Measurements from ENCODE around the gene FTHL17.

Gene FTHL17

GRCh38 chrX:31071725-31072124 is at the start of gene FTHL17:
Gene FTHL17 (minus strand): TSS chrX:31072041. CDS start chrX:31071953, 88 bp downstream.
- DNase-seq: no peak

DNA sequence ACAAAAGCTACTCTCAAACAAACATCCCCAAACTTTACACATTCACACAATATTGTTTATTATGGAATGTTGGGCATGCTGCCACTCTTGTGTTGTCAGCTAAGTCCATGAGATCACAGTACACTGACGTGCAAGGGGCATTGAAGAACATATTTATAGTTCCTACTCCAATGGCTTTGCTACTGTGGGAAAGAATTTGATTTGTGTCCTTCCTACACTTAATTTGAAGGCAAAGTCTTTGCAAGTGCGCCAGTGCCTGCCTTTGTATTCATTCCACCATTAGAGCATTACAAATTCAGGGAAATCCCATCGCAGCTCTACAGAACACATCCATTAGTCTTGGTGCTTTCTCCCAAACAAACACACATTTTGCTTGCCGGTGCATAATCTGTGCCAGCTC is 45.4 kb upstream of the FTHL17 start:
- DNase-seq: no peak

DNA sequence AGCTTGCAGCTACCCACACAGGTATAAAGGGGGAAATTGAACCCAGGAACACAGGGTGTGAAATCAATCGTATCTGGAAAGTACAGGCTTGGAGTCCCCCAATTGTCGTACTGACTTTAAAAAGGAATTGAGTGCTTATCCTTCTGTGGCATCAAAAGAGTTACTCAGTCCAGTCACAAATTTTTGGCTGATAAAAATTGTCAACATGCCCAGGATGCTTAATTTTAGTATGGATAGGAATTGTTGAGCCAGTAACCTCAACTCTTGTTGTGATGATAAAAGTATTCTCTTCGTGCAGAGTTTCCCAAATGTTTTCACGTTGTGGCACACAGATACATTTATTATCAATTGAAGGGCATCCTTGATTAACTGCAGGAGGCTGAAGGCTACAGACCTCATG is 43.6 kb upstream of the FTHL17 start:
- no peak for DNase-seq

DNA sequence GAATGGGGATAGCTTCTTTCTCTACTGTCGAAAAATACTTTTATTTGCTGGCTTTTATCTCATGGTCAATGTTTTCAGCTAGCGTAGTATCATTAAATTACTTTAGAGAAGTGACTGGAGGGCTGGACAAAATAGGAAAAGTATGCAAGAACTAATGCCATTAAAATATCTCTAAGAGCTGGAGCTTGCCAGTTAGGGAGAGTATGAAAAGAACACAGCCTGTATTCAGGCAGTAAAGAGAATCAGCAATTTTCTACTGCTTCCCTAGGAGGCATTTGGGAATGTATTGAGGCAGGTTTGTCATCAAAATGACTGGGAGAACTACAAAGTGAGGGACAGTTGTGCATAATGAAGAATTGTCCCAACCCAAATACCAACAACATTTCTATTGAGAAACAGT is 43.0 kb upstream of the FTHL17 start:
- no peak for DNase-seq

DNA sequence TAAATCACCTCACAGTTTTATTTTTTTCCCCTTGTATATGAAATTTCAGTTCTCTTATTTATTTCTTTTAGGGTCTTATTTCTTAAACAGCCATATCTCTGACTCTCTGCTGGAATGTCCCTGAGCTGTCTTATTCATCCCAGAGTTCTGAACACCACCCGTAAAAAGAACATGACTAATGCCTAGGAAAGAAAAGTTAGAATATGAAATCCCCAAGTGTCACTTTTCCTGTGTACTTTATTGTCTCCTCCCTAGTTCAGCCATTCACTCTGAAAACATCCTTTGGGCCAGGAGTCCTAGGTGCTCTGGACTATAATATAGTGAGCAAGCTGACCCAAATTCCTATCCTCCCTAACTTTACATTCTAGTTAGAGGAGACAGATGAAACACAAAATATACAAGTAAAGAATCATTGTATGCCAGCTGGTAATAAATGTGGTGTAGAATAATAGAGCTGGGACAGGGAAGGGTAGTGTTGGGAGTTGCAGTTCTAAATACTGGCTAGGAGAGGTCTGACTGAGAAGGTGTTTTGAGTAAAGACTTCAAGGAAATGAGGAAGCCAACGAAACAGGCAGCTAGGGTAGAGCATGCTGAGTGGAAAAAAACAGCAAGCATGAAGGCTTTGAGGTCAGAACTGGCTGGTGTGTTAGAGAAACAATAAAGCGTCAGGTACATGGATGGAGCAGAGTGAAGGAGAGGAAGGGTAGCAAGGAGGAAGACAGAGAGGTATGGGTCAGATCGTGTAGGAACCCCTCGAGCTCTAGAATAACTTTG is 40.6 kb upstream of the FTHL17 start:
- no peak for DNase-seq

DNA sequence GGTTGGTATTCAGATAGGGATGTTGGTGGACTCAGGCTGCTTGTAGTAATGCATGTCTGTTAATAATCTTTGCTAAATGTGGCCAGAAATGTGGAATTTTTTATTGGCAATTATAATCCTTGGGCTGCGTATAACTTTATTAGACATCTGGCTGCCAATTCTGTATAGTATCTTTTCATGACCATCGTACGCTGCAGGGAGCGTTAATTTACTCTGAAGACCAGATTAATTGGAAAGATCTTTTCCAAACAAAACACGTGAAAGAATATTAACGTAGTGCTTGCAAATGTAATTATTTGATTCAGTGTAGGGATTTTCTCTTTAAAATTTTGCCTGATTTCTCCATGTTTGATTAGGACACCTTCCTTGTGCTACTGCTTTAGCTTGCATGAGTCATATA is 38.8 kb upstream of the FTHL17 start:
- DNase-seq: no peak

DNA sequence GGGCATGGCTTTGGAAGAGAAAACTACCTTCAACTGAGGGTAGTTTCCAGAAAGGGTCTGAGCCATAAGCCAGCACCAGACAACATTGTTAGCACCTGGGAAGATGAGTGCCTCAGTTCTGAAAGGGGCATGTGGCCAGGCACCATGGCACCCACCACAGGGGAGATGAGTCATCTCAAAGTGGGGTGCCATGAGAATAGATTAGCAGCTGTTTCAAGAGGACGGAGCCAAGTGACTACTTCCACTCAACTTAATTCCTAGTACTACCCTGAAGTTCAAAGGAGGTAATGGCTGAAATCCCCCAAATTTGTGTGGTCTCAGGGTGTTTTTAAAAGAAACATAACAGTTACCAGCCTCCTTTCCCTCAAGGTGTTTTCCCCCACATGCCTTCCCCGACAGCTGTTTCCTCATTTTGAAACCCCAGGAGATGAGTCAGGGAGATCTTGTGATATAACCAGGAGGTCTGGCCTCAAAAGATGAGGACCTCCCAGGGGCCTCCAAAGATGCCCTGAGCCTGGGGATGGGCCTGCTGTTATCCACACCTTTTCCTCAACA is 27.8 kb upstream of the FTHL17 start:
- no peak for DNase-seq

DNA sequence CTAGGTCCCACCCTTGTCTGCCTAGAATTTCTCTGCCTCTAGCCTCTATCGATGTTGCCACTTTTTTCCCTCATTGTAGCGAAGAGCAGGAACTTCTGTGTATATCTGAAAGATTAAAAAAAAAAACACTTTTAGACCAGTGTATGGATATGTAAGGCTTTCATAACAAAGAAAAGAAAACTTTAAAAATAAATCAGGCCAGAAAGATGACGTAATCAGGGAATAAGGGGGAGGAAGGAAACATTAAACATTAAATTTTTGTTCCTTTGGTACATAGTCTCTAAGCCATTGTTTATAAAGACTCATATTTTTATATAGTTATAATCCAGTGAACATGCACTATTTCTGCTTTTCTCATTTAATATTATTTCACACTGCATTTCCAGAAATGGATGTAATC is 26.2 kb upstream of the FTHL17 start:
- no peak for DNase-seq

DNA sequence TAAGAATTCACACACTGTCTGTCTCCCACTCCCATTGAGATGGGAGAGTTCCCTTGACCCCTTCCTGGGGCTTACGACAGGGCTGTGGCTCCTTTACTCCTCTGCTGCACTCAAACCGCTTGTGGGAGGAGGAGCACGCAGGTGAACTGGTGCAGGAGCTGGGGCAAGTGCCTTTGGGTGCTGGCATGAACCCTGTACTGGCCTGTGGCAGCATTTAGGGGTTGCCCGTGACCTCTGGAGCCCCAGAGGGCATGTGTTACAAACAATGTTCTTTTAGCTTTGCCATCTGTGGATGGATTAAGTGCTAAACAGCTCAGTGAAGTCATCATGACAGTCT is 21.8 kb upstream of the FTHL17 start:
- DNase-seq: no peak

DNA sequence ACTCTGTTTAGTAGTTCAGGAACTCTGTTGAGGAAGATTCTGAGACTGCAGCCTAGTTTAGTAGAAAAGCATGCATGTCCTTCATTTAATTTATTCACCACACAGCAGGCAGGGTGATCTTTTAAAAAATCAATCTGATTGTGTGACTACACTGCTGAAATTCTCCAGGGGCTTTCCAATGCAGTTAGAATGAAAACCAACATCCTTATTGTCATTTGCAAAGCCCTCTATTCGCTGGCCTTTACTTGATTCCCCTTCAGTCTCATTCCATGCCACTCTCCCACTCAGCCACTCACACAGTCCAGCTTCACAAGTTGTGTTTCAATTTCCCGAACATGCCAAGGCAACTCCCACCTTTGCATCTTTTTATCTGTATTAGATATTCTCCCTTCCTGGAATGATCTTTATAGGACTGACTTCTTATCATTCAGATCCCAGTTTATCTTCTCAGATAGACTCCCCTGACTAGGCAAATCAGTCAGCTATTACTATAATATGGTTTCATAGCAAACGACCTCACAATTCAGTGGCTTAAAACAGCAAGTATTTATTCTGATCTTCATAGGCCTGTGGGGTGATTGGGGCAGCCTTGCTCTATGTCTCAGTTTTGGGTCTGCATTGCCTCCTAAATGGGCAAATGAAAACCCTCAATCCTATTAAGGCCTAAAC is 21.3 kb upstream of the FTHL17 start:
- DNase-seq: no peak

DNA sequence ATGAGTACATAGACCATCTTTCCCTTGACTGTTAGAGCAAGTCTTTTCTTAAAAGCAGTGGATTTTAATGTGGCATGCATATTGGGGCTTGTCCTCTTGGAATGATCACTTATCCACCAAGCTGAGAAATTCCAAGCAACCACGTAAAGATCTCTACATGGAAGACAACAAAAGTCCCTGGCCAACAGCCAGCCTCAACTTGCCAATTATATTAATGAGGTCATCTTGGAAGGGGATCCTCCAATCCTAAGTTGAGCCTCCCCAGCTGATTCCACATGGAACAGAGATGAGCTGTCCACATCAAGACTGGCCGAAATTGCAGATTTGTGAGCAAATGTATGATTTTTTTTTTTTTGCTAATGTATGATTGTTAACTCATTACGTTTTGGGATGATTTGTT is 20.6 kb upstream of the FTHL17 start:
- no peak for DNase-seq

GRCh38 chrX:31091819-31092218 is 20.0 kb upstream of the FTHL17 start:
- no peak for DNase-seq

DNA sequence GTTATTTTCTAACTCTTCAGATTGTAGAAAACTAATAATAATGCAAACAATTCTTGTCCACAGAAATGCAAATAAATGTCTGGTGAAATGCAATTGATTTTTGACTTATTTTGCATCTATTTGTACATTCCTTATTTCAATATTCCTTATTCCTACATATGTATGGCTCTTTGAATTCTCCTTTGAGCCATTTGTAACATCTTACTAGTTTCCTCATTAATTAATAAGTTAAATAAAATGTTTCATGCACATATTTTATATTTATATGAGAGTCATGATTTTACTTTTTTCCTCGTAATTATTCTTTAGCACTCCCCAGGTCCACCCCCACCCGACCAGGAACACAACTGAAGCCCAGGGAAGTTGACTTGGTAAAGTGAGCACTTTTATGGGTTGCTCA is 2.7 kb upstream of the FTHL17 start:
- no peak for DNase-seq

DNA sequence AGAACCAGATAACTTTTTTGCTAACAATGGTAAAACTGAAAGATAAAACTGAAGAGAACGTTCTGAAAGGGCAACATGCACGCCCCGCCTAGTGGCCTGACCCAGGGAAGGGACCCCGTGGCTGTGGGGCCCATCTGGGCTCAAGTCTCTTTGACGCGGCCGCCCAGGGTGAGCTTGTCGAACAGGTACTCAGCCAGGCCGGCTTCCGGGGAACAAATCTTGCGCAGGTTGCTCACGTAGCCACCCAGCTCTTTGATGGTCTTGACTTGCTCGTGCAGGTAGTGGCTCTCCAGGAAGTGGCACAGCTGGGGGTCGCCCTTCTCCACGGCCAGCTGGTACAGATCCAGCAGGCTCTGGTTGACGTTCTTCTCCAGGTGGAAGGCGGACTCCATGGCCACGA is 579 bp downstream of the FTHL17 start:
- no peak for DNase-seq

GRCh38 chrX:31070057-31070468 is 1.8 kb downstream of the FTHL17 start:
- DNase-seq: no peak

DNA sequence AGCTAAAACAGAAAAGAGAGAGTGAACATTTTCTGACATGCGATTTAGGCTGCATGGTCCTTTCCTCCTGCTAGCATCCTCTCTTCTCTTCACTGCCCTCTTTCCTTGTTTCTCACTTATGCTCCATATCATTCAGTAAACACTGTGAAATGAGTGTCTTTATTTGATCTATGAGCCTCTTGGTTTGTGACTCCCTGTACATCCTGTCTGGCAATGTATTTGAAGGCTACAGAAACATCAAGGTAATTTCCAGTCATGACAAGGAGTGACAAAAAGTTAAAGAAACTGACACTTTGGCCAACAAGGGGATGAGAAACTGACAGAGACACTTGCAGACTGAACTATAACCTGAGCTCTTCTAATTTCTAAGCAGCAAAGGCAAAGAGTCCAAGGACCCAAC is 8.7 kb downstream of the FTHL17 start:
- no peak for DNase-seq

DNA sequence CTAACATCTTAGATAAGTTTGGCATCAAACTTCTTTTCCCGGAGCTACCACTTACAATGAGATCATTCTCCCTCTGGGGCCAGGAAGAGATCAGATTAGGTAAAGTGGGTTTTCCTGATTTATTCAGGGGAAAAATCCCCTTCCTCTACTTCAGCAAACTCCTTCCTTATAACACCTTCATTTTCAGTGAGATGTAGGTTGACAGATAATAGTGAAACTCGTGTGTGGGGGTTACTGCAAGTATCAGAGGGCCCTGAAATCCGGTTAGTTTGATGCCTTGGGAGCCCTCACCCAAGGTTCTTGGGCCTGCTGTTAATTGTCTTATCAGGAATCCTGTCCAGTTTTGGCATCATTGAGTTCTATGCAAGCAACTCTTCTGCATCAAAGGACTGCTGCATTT is 10.8 kb downstream of the FTHL17 start:
- DNase-seq: no peak

GRCh38 chrX:31060016-31060415 is 11.8 kb downstream of the FTHL17 start:
- DNase-seq: no peak

DNA sequence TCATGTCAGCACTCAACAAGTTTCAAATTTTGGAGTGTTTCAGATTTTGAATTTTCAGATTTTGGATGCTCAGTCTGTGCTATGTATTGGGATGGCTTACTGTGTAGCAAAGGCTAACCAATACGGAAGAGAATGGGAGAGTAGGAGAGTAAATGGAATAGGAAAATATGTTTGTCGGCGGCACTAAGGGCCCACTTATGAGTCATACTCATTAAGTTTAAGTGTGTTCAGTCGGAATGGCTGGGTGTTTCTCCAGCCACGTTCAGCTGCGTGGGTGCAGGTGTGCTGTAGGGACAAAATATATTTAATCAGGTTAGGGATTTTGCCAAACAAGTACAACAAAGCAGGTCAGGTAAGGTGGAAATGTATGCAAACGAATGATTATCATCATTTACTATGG is 13.6 kb downstream of the FTHL17 start:
- DNase-seq: no peak

- no peak for DNase-seq
Observed at GRCh38 chrX:31057691-31058090, 14.2 kb downstream of the FTHL17 start.

GRCh38 chrX:31057291-31057690 is 14.6 kb downstream of the FTHL17 start:
- DNase-seq: no peak

DNA sequence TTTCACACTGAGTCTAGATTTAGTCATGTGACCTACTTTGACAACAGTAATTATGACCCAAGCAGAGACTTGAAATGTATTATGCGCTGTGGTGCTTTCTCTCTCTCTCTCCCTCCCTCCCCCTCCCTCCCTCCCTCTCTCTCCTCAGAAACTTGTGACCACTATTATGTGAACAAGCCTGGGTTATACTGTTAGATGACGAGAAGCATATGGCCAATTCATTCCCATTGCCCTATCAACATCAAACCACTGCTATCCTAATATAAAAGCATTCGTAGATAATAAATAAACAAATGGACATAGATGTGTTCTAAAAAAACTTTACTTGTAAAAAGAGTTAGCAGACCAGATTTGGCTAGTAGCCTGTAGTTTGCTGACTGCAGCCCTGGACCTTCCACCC is 18.2 kb downstream of the FTHL17 start:
- no peak for DNase-seq

DNA sequence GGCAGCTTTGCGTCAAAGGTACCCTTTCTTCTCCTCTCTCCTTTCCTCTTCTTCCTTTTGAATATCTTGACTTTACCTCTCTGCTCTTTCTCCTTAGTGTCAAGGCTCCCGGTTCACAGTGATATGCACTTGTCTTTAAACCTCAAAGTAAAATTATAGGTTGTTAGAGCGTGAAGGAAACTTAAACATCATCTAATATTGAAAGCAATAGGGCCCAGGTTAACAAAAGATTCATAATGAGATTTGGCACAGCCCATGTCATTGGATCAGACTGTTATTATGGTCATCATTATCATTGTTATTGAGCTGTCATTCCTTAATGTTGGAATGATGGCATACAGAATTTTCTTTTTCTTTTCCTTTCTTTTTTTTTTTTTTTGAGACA is 32.5 kb downstream of the FTHL17 start:
- DNase-seq: no peak

- DNase-seq: no peak
Observed at GRCh38 chrX:31038575-31039326, 33.1 kb downstream of the FTHL17 start.

Data from activated CD4-positive, alpha-beta T cell treated with anti-CD3 and anti-CD28 coated beads, Interleukin-2, amount 50 U/mL, for 1 hour (primary cell).